ENCODE results near the gene SEC14L5. TPM values are rescaled to one million over a fixed set of nuclear protein-coding genes. Genes with fewer than 3 reads are reported as not detected.

Gene SEC14L5
- total RNA-seq, 1 donor from 2014 or later, result 0.32 TPM

GRCh38 chr16:4987580-4988374 is 29.6 kb downstream of the SEC14L5 start:
- Mint-ChIP-seq H3K27ac (ENCODE audit: unreplicated experiment) (no peak overlapping the region), H3K27me3 (ENCODE audit: low read depth, unreplicated experiment) (peaks cover 21% of the 10 kb centered on the region), H3K9me3 (ENCODE audit: unreplicated experiment) (no peaks in the 10 kb centered on the region), H3K4me1 (ENCODE audit: low read depth, unreplicated experiment) (no peaks in the 10 kb centered on the region), H3K4me3 (ENCODE audit: unreplicated experiment) (no peak overlapping the region), H3K36me3 (ENCODE audit: low read depth, unreplicated experiment) (no peaks in the 10 kb centered on the region)
- TF ChIP-seq EZH2 (IDR thresholded peaks at IDR 0.05; ENCODE audit: insufficient read depth, low read length), result peak; percentile 52
- TF ChIP-seq CTCF (IDR thresholded peaks at IDR 0.05; ENCODE audit: insufficient read depth, low read depth, low read length), result no peak
- Histone ChIP-seq H3K4me1 (ENCODE audit: insufficient read depth, low read length) (no peaks in the 10 kb centered on the region), H2AFZ (ENCODE audit: low read depth, low read length) (no peak overlapping the region), H3K36me3 (ENCODE audit: insufficient read depth, low read length) (no peaks in the 10 kb centered on the region), H3K79me2 (ENCODE audit: insufficient read depth, low read length) (no peaks in the 10 kb centered on the region), H3K4me3 (ENCODE audit: insufficient read depth, low read depth, low read length) (no peak overlapping the region), H3K27ac (ENCODE audit: low read depth, low read length) (no peak overlapping the region), H3K9me3 (ENCODE audit: insufficient read depth, low read depth, low read length) (peaks cover 3% of the 10 kb centered on the region), H3K4me2 (ENCODE audit: low read length) (no peak overlapping the region), H3K27me3 (ENCODE audit: insufficient read depth, low read length) (peaks cover 31% of the 10 kb centered on the region), H3K9ac (ENCODE audit: low read length) (no peak overlapping the region), H4K20me1 (ENCODE audit: insufficient read depth, low read length) (no peaks in the 10 kb centered on the region)
- FAIRE-seq (no peak), DNase-seq (ENCODE audit: low read depth) (no peak)

- no peaks in the 10 kb centered on the region for H3K36me3 ChIP-seq (ENCODE audit: insufficient read depth, low read length)
- H3K27me3 ChIP-seq (ENCODE audit: insufficient read depth, low read length), result peaks cover 31% of the 10 kb centered on the region
- Mint-ChIP-seq H3K9me3 (ENCODE audit: unreplicated experiment) (no peaks in the 10 kb centered on the region), H3K27me3 (ENCODE audit: low read depth, unreplicated experiment) (peaks cover 21% of the 10 kb centered on the region), H3K27ac (ENCODE audit: unreplicated experiment) (no peak overlapping the region), H3K4me3 (ENCODE audit: unreplicated experiment) (no peak overlapping the region), H3K4me1 (ENCODE audit: low read depth, unreplicated experiment) (no peaks in the 10 kb centered on the region), H3K36me3 (ENCODE audit: low read depth, unreplicated experiment) (no peaks in the 10 kb centered on the region)
- DNase-seq (ENCODE audit: low read depth) (no peak), FAIRE-seq (no peak)
- H4K20me1 ChIP-seq (ENCODE audit: insufficient read depth, low read length), result no peaks in the 10 kb centered on the region
- no peak overlapping the region for H3K4me3 ChIP-seq (ENCODE audit: insufficient read depth, low read depth, low read length)
- peaks cover 3% of the 10 kb centered on the region for H3K9me3 ChIP-seq (ENCODE audit: insufficient read depth, low read depth, low read length)
- no peak overlapping the region for H3K4me2 ChIP-seq (ENCODE audit: low read length)
- no peak overlapping the region for H2AFZ ChIP-seq (ENCODE audit: low read depth, low read length)
- no peaks in the 10 kb centered on the region for H3K4me1 ChIP-seq (ENCODE audit: insufficient read depth, low read length)
- TF ChIP-seq EZH2 (IDR thresholded peaks at IDR 0.05; ENCODE audit: insufficient read depth, low read length), result no peak
- no peak for TF ChIP-seq CTCF (IDR thresholded peaks at IDR 0.05; ENCODE audit: insufficient read depth, low read depth, low read length)
- H3K9ac ChIP-seq (ENCODE audit: low read length), result no peak overlapping the region
- H3K79me2 ChIP-seq (ENCODE audit: insufficient read depth, low read length), result no peaks in the 10 kb centered on the region
- no peak overlapping the region for H3K27ac ChIP-seq (ENCODE audit: low read depth, low read length)
Measured at GRCh38 chr16:4988647-4989046, 30.5 kb downstream of the SEC14L5 start.

GRCh38 chr16:4989391-4990006 is 31.4 kb downstream of the SEC14L5 start:
- H3K27ac Mint-ChIP-seq (ENCODE audit: unreplicated experiment), result no peak overlapping the region
- H3K36me3 Mint-ChIP-seq (ENCODE audit: low read depth, unreplicated experiment), result no peaks in the 10 kb centered on the region
- Histone ChIP-seq H4K20me1 (ENCODE audit: insufficient read depth, low read length) (no peaks in the 10 kb centered on the region), H3K9ac (ENCODE audit: low read length) (no peak overlapping the region), H3K36me3 (ENCODE audit: insufficient read depth, low read length) (no peaks in the 10 kb centered on the region), H2AFZ (ENCODE audit: low read depth, low read length) (no peak overlapping the region), H3K4me2 (ENCODE audit: low read length) (no peak overlapping the region), H3K9me3 (ENCODE audit: insufficient read depth, low read depth, low read length) (peaks cover 3% of the 10 kb centered on the region), H3K4me1 (ENCODE audit: insufficient read depth, low read length) (no peaks in the 10 kb centered on the region), H3K79me2 (ENCODE audit: insufficient read depth, low read length) (no peaks in the 10 kb centered on the region), H3K4me3 (ENCODE audit: insufficient read depth, low read depth, low read length) (no peak overlapping the region), H3K27ac (ENCODE audit: low read depth, low read length) (no peak overlapping the region), H3K27me3 (ENCODE audit: insufficient read depth, low read length) (peaks cover 31% of the 10 kb centered on the region)
- TF ChIP-seq CTCF (IDR thresholded peaks at IDR 0.05; ENCODE audit: insufficient read depth, low read depth, low read length) (no peak), EZH2 (IDR thresholded peaks at IDR 0.05; ENCODE audit: insufficient read depth, low read length) (no peak)
- H3K4me3 Mint-ChIP-seq (ENCODE audit: unreplicated experiment), result no peak overlapping the region
- H3K27me3 Mint-ChIP-seq (ENCODE audit: low read depth, unreplicated experiment), result peaks cover 21% of the 10 kb centered on the region
- no peaks in the 10 kb centered on the region for H3K4me1 Mint-ChIP-seq (ENCODE audit: low read depth, unreplicated experiment)
- no peaks in the 10 kb centered on the region for H3K9me3 Mint-ChIP-seq (ENCODE audit: unreplicated experiment)
- FAIRE-seq, result no peak
- no peak for DNase-seq (ENCODE audit: low read depth)

All from astrocyte (in vitro differentiated cells and primary cell).